ENCODE measurements around the gene POLR2E. TPM values are rescaled to one million over a fixed set of nuclear protein-coding genes. Genes with fewer than 3 reads are reported as not detected.
A peak's percentile ranks its signal among the peaks of the same experiment; 100 is the strongest.

POLR2E gene
- total and polyA plus RNA-seq, 9 of the 15 experiments (the other 6 are each of a cell fraction or from before 2014, with no cell fraction given), result 3.4 to 413 (median 244) TPM

DNA sequence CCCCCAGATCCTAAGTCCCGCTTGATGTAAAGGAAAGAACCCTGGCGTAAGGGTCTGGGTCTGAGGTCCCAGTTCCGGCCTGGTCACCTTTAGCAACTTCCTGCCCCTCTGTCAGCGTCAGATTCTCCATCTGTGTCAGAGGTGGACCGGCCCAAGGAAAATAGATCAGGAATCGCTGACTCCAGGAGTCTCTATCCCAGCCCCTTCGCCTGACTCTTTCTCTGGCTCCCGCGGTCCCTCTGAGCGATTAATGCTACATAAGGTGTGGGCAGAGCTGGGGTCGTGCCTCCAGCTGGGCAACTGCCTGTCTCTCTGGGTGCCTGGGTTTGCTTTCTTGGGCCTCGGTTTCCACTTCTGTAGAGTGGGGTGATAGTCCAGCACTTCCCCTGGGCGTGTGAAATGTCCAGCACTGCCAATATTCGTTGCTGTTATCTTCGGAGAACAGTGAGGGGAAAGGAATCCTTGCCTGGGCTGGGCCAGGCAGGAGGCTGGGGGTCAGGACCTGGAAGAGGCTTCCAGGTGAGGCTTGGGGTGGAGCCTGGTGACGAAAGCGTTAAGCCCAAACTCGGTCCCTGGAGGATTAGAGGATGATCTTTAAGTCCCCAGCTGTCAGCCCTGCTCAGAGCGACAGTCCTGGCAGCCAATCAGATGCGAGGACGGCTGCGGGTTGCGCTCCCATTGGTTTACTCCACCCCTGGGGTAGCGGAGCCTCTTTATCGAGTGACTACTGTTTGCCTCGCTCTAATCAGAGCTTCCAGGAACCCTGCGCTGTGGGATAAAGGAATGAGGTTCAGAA, 54.5 kb downstream of the POLR2E start (continued):
- TF ChIP-seq SETDB1 (IDR thresholded peaks at IDR 0.05; ENCODE audit: low read length) (no peak), NR3C1 (CRISPR knock-in tag; IDR thresholded peaks at IDR 0.05) (no peak), CBFA2T2 (conservative IDR thresholded peaks at IDR 0.05) (peak; percentile 84), SMARCA5 (IDR thresholded peaks at IDR 0.05) (peak; percentile 99), LEF1 (IDR thresholded peaks at IDR 0.05) (peak; percentile 50; the same call in 1 of the 2 replicates), ZFP30 (CRISPR knock-in tag; IDR thresholded peaks at IDR 0.05; ENCODE audit: borderline replicate concordance) (no peak), SREBF2 (CRISPR knock-in tag; IDR thresholded peaks at IDR 0.05) (no peak), ZNF766 (CRISPR knock-in tag; conservative IDR thresholded peaks at IDR 0.05) (peak; percentile 61), HDAC8 (tag; IDR thresholded peaks at IDR 0.05) (no peak), SMAD1 (IDR thresholded peaks at IDR 0.05; ENCODE audit: low read depth, low read length, partially characterized antibody) (no peak), MYC (IDR thresholded peaks at IDR 0.05; ENCODE audit: low read depth, low read length) (no peak), MYC (CRISPR knock-in tag; IDR thresholded peaks at IDR 0.05; ENCODE audit: borderline replicate concordance, low read depth) (no peak), HEY1 (CRISPR knock-in tag; IDR thresholded peaks at IDR 0.05; ENCODE audit: borderline replicate concordance) (no peak), NFATC3 (IDR thresholded peaks at IDR 0.05) (no peak), BHLHE40 (IDR thresholded peaks at IDR 0.05; ENCODE audit: low read length) (peak; percentile 39), BACH1 (tag; IDR thresholded peaks at IDR 0.05) (no peak), SIN3A (IDR thresholded peaks at IDR 0.05; ENCODE audit: borderline replicate concordance in 2 of 2, control insufficient read depth in 1 of 2, low read depth in 2 of 2, low read length in 2 of 2) (peak; percentile 56 to 69; a peak in 2 of 4 replicates), SRSF9 (IDR thresholded peaks at IDR 0.05; ENCODE audit: borderline replicate concordance, low read depth, low read length) (no peak), FOSL1 (tag; conservative IDR thresholded peaks at IDR 0.05) (no peak)
- TF ChIP-seq, protein P1, sequence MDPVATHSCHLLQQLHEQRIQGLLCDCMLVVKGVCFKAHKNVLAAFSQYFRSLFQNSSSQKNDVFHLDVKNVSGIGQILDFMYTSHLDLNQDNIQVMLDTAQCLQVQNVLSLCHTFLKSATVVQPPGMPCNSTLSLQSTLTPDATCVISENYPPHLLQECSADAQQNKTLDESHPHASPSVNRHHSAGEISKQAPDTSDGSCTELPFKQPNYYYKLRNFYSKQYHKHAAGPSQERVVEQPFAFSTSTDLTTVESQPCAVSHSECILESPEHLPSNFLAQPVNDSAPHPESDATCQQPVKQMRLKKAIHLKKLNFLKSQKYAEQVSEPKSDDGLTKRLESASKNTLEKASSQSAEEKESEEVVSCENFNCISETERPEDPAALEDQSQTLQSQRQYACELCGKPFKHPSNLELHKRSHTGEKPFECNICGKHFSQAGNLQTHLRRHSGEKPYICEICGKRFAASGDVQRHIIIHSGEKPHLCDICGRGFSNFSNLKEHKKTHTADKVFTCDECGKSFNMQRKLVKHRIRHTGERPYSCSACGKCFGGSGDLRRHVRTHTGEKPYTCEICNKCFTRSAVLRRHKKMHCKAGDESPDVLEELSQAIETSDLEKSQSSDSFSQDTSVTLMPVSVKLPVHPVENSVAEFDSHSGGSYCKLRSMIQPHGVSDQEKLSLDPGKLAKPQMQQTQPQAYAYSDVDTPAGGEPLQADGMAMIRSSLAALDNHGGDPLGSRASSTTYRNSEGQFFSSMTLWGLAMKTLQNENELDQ (CRISPR knock-in tag; IDR thresholded peaks at IDR 0.05; ENCODE audit: borderline replicate concordance), result no peak
- TF ChIP-seq, protein P2, sequence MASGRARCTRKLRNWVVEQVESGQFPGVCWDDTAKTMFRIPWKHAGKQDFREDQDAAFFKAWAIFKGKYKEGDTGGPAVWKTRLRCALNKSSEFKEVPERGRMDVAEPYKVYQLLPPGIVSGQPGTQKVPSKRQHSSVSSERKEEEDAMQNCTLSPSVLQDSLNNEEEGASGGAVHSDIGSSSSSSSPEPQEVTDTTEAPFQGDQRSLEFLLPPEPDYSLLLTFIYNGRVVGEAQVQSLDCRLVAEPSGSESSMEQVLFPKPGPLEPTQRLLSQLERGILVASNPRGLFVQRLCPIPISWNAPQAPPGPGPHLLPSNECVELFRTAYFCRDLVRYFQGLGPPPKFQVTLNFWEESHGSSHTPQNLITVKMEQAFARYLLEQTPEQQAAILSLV (tag; IDR thresholded peaks at IDR 0.05), result no peak
- TF ChIP-seq, protein P3, sequence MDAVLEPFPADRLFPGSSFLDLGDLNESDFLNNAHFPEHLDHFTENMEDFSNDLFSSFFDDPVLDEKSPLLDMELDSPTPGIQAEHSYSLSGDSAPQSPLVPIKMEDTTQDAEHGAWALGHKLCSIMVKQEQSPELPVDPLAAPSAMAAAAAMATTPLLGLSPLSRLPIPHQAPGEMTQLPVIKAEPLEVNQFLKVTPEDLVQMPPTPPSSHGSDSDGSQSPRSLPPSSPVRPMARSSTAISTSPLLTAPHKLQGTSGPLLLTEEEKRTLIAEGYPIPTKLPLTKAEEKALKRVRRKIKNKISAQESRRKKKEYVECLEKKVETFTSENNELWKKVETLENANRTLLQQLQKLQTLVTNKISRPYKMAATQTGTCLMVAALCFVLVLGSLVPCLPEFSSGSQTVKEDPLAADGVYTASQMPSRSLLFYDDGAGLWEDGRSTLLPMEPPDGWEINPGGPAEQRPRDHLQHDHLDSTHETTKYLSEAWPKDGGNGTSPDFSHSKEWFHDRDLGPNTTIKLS (IDR thresholded peaks at IDR 0.05; ENCODE audit: borderline replicate concordance, low read depth), result no peak
- TF ChIP-seq, protein P4, sequence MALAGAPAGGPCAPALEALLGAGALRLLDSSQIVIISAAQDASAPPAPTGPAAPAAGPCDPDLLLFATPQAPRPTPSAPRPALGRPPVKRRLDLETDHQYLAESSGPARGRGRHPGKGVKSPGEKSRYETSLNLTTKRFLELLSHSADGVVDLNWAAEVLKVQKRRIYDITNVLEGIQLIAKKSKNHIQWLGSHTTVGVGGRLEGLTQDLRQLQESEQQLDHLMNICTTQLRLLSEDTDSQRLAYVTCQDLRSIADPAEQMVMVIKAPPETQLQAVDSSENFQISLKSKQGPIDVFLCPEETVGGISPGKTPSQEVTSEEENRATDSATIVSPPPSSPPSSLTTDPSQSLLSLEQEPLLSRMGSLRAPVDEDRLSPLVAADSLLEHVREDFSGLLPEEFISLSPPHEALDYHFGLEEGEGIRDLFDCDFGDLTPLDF (CRISPR knock-in tag; IDR thresholded peaks at IDR 0.05), result no peak

All from K562 (cell line).